Medulla oblongata (tissue), 1 donor: ENCODE results near the gene NEURL3.
A peak's percentile ranks its signal among the peaks of the same experiment; 100 is the strongest.
"Not testable (repeated sequence)": the region's sequence is repeated elsewhere in the genome, so short reads cannot be mapped to it uniquely, and the experiment has no call there.

ENCODE experiments used
- DNase-seq: peaks from one replicate; pipeline ENCODE4 v3.0.0-alpha.2; 2015; ENCODE audit errors: extremely low spot score

The NEURL3 gene

GRCh38 chr2:96506907-96507240 lies 1.7 kb upstream of the NEURL3 start:
- DNase-seq = no peak

GRCh38 chr2:96506016-96506906 lies 1.1 kb upstream of the NEURL3 start:
- DNase-seq = no peak

- DNase-seq = no peak
Observed at GRCh38 chr2:96503637-96504243, 1.4 kb downstream of the NEURL3 start.

- no peak for DNase-seq
Observed at GRCh38 chr2:96502891-96503636, 2.1 kb downstream of the NEURL3 start.

GRCh38 chr2:96501886-96502810 lies 3.0 kb downstream of the NEURL3 start:
- no peak for DNase-seq

- DNase-seq = no peak
Observed at GRCh38 chr2:96501471-96501874, 3.7 kb downstream of the NEURL3 start.

GRCh38 chr2:96500385-96501066 lies 4.6 kb downstream of the NEURL3 start:
- DNase-seq = no peak

GRCh38 chr2:96499061-96499960 lies 5.8 kb downstream of the NEURL3 start:
- no peak for DNase-seq

- DNase-seq = not testable (repeated sequence)
Observed at GRCh38 chr2:96498611-96499010, 6.5 kb downstream of the NEURL3 start.

GRCh38 chr2:96498021-96498431 lies 7.1 kb downstream of the NEURL3 start:
- DNase-seq = no peak

GRCh38 chr2:96495982-96496629 lies 9.1 kb downstream of the NEURL3 start:
- DNase-seq = no peak

- no peak for DNase-seq
Observed at GRCh38 chr2:96494188-96494587, 11.0 kb downstream of the NEURL3 start.

GRCh38 chr2:96493072-96493471 lies 12.1 kb downstream of the NEURL3 start:
- no peak for DNase-seq

- DNase-seq = no peak
Observed at GRCh38 chr2:96491860-96492497, 13.2 kb downstream of the NEURL3 start.

GRCh38 chr2:96489663-96490062 lies 15.5 kb downstream of the NEURL3 start:
- DNase-seq = peak; percentile 51

GRCh38 chr2:96489261-96489660 lies 15.9 kb downstream of the NEURL3 start:
- no peak for DNase-seq

- no peak for DNase-seq
Observed at GRCh38 chr2:96486696-96487095, 18.5 kb downstream of the NEURL3 start.

GRCh38 chr2:96485751-96486651 lies 19.2 kb downstream of the NEURL3 start:
- peak; percentile 80 for DNase-seq
